ENCODE results near the gene TDRD9.

DNA sequence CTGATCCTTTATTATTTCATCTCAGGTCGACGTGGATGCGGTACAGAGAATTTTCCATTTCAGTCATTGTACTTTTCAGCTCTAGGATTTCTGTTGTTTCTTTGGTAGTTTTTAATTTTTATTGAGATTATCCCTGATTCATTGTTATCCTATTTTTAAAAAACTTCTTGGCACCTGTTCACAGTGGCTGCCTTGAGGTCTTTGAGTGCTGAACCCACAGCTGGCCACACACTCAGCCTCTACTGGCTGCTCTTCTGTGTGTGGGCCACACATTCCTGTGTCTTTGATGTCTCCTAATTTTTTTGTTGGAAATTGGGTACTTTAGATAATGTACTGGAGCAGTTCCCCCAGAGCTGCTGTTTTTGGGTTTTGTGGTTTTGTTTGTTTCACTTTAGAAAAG lies 119.5 kb downstream of the TDRD9 start:
- TF ChIP-seq CTCF (IDR thresholded peaks at IDR 0.05) (no peak), POLR2A (IDR thresholded peaks at IDR 0.05) (no peak), POLR2AphosphoS5 (IDR thresholded peaks at IDR 0.05) (no peak), EP300 (IDR thresholded peaks at IDR 0.05) (no peak)
